Glomerular visceral epithelial cell (primary cell): ENCODE results near the gene NUDT12.
A peak's percentile ranks its signal among the peaks of the same experiment; 100 is the strongest.

Source experiments
- DNase-seq: peaks from one replicate; pipeline ENCODE4 v3.0.0-alpha.2; 2016; ENCODE audit errors: extremely low spot score

The NUDT12 gene

DNA sequence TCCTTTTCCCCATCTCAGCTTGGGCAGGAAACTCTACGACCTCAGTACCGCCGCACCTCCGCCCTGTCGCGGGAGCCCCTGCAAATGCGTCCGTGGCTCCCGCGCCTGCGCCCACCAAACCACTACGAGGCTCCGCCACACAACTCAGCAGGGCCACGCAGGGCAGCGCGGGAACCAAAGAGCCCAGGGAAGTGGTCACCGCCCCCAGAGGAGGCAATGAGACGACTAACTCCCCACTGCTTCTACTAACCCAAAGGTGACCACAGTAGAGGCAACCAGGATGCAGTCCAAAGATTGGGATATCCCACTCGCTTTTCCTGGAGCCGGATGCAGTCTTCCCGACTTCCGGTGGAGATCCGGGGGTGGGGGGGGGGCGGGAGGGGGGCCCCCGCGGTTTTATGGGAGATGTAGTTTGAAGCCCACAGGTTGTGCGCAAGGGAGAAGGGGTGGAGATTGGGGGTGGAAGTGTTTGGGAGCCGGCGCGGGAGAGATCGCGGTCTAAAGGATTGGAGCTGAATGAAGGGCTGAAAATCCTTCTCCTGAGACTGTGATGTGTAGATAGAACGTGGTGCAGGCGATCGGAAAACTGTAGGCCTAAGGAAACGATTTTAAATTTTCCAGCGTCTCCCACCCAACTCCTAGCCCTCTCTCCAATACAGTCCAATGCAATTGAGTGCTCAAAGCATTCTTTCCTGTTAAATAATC, at the start of gene NUDT12:
Gene NUDT12, minus strand, starts transcription at position 337 of the 705 bp plus-strand sequence. CDS start 2,541 bp downstream, outside the sequence.
- peak; percentile 85 for DNase-seq

- no peak for DNase-seq
These were observed 44.8 kb upstream of the NUDT12 start for GRCh38 chr5:103607346-103607745.

DNA sequence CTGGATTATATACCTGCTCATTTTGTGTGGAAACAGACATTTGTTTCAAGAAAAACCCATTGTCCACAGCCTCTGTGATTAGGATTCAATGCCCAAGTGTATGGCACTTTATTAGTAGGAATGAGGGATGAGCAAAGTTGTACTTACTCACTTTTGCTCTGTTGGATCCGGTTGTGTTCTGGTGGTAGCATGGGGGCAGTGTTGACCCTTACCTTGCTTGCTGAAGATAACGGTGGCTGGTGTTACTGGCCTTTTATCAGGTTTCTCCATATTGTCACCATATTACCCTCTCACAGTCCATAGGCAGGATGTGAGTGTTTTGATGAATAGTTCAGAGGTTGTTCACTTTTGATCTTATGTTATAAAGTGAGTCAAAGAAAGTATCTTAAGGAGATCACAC, 42.7 kb upstream of the NUDT12 start:
- DNase-seq: no peak

DNA sequence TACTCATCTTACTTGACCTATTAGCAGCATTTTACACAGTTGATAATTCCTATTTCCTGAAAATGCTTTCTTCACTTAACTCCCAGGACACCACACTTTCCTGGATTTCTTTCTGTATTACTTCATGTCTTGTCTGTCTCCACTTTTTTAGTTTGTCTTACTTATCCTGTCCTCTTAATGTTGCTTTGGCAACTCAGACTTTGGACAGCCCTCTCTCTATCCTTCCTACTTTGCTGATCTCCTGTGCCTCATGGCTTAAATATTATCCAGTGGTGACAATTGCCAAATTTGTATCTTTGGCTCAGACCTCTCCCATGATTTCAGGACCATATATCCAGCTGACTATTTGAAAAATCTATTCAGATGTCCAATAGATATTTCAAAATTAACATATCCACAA, 39.8 kb upstream of the NUDT12 start:
- no peak for DNase-seq

GRCh38 chr5:103601314-103601713, 38.7 kb upstream of the NUDT12 start:
- DNase-seq: no peak

DNA sequence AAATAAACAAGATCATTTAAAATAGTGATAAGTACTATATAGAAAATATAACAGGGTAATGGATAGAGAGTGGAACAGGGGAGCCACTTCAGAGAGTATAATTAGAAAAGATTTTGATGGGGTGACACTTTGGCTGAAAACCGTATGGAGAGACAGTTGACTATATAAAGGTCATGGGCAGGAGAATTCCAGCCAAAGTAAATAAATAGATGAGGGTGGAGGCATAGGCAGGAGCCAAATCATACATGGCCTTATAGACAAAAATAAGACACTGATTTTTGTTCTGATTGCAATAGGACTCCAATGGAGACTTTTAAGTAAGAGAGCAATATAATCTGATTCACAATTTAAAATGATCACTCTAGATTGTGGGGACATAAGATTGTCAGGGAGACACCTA, 37.5 kb upstream of the NUDT12 start:
- no peak for DNase-seq

GRCh38 chr5:103598997-103599566, 36.5 kb upstream of the NUDT12 start:
- no peak for DNase-seq

GRCh38 chr5:103590221-103590620, 27.6 kb upstream of the NUDT12 start:
- DNase-seq: no peak

DNA sequence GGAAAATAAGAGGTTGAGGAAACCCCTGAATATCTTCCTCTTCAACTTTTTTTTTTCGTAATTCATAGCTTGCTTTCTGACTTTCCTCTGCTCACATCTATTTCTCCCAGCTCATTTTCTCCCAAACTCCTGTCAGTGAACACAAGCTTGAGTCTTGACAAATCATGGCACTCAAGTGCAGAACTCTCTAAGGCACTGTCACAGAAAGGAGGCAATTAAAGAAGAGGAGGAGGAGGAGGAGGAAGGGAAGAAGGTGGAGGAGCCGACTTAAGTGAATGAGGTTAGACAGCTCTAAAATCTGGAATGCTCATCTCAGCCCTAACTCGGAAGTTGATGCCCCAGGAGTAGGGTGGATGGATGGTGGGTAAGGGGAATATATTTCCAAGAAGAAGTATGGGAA, 27.2 kb upstream of the NUDT12 start:
- DNase-seq: no peak

DNA sequence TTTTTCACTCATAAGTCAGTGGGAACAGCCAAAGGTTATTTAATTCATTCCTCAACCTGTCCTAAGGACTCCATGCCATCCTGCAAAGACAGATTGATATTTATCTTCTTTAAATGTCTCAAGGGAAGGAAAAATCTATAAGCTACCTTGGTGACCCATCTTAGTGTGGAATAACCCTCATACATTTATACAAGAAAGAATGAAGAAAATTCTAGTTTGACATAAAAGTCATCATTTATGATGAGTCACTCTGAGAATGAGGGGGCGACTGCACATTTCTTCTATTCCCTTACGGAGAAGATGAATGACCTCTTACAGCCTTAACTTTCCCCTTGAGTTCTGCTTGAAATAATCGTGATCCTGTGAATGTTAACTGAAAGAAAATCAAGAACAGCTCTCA, 26.8 kb upstream of the NUDT12 start:
- no peak for DNase-seq

DNA sequence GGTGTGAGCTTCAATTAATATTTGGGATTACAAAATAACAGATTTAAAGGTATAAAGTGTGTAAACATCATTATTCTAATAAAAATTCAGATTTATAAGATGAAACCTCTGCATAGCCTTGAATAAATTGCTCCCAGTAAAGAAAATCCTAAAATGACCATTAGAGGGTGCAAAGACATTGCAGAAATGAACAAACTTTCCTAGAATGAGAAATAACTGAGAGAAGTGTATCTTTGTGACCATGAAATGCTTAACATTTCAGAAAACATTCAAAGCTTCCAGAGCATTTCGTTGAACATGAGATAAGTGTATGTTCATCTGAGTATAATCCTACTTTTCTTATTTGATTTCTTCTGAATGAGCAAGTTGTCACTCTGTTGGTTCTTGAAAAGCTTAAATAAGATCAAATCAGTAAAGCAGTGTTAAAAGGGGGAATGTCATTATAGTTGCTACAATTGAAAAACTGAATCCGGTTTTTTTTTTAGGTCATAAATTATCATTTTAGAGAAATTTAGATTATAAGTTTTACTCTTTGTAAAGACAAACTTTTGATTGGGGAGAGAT, 24.7 kb upstream of the NUDT12 start:
- peak; percentile 39 for DNase-seq

- DNase-seq: peak; percentile 40
These were observed 19.8 kb upstream of the NUDT12 start for GRCh38 chr5:103582364-103582763.

- no peak for DNase-seq
These were observed 10.8 kb upstream of the NUDT12 start for GRCh38 chr5:103573411-103573810.

- no peak for DNase-seq
These were observed 9.9 kb upstream of the NUDT12 start for GRCh38 chr5:103572454-103572853.

GRCh38 chr5:103571730-103572129, 9.1 kb upstream of the NUDT12 start:
- DNase-seq: no peak

- DNase-seq: peak; percentile 33
These were observed 6.9 kb upstream of the NUDT12 start for GRCh38 chr5:103569313-103570060.

GRCh38 chr5:103565719-103566118, 3.1 kb upstream of the NUDT12 start:
- DNase-seq: no peak

DNA sequence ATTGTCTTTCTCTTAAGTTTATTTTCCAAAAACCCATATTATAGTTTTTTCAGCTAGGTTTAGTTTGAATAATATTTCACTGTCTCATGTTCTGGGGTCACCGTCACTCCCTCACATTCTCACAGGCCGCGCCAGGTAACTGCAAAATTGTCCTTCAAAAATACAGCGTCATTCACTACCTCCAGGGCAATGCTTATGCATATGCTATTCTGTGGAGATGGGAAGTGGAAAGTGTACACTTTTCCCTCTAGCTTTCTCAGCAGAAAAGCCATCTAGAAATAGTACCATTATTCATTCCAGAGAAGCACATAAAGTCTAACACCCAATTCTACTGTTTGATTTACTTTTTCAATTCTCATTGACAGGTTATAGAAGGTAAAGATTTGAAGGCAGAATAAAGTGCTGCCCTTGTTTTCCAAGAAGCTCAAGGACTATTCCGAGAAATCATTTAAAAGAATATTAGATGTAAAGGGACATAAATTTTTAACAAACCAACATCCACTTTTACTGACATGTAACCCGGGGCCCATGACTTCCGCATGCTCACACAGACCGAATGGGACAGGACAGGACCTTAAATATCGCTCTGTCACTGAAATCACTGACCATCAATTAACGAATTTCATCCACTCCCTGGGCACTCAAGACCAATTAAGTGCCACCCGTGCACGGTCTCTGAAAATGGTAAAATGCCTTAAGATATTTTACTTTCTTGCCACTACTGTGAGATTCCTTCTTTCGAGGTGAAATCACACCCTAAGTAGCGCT, 720 bp downstream of the NUDT12 start:
- DNase-seq: peak; percentile 20

DNA sequence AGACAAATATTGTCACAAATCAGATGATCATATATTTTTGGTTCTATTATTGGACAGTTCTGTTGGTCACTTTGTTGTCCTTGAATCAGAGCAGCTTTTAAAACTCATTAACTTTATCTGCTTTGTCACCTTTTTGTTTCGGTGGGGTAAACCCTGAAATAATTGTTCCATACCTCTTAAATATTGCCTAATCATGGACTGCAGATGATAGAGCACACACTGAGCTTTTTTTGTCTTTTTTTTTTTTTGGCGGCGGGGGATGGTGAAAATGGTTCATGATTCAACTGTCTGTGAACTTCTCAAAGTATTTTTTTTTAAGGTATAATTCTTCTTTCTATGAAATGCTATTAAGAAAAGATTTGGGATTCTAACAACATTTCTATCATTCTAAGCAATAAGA, 1.8 kb downstream of the NUDT12 start:
- no peak for DNase-seq

DNA sequence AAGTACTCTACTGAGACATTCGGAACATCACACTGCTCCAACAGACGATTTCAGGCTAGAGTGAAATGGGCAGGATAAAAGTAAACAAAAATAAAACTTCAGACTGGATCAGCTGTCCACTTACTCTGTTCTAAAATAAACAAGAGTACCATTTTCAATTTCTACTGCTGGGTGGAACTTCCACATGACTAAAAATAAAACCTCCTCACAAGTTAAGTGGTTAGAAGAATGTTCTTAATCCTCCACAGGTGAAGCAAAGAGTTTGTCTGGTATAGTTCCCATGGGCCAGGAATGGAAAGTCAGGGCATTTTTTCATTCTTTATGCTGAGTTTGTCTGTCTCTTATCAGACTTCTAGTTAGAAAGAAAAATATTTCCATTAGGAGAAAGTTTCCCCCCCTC, 15.7 kb downstream of the NUDT12 start:
- DNase-seq: no peak

GRCh38 chr5:103542441-103542840, 20.1 kb downstream of the NUDT12 start:
- DNase-seq: no peak

DNA sequence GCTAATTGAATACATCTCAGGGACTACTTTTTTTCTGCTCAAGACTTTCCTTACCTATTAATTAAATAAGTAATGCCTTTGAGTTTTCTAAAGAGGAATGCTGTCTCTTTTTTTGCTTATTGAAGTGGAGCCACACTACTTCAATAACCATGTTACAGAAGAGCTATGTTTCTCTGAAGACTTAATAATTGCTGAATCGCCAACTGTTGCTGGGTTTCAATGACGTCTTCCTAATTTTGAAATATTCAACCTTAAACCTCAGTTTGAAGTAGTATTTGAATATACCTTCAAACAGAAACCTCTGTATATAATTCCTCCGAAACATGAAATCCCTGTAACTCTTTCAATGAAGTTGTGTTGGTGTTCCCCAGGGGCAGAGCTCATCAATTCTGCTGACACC, 21.0 kb downstream of the NUDT12 start:
- no peak for DNase-seq
